Measurements from ENCODE around the gene MORN1. TPM values are rescaled to one million over a fixed set of nuclear protein-coding genes. Genes with fewer than 3 reads are reported as not detected.
A peak's percentile ranks its signal among the peaks of the same experiment; 100 is the strongest.

Gene MORN1
- total and polyA plus RNA-seq, 10 of the 15 experiments (the other 5 are each of a cell fraction or from before 2014, with no cell fraction given) = 0.76 to 7.9 (median 5.5) TPM

GRCh38 chr1:2300004-2300771 lies 91.2 kb downstream of the MORN1 start (continued):
- TF ChIP-seq, protein P1, sequence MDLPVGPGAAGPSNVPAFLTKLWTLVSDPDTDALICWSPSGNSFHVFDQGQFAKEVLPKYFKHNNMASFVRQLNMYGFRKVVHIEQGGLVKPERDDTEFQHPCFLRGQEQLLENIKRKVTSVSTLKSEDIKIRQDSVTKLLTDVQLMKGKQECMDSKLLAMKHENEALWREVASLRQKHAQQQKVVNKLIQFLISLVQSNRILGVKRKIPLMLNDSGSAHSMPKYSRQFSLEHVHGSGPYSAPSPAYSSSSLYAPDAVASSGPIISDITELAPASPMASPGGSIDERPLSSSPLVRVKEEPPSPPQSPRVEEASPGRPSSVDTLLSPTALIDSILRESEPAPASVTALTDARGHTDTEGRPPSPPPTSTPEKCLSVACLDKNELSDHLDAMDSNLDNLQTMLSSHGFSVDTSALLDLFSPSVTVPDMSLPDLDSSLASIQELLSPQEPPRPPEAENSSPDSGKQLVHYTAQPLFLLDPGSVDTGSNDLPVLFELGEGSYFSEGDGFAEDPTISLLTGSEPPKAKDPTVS (IDR thresholded peaks at IDR 0.05; ENCODE audit: low read depth, low read length) = no peak
- no peak for TF ChIP-seq ZNF217 (IDR thresholded peaks at IDR 0.05)
- peak; percentile 93 to 94 for TF ChIP-seq BHLHE40 (IDR thresholded peaks at IDR 0.05; ENCODE audit: borderline replicate concordance in 1 of 2, low read depth in 2 of 2, low read length in 1 of 2)
- no peak for TF ChIP-seq RCOR1 (conservative IDR thresholded peaks at IDR 0.05; ENCODE audit: low read depth, low read length)
- TF ChIP-seq TCF7 (IDR thresholded peaks at IDR 0.05; ENCODE audit: borderline replicate concordance) = no peak
- no peak for TF ChIP-seq POU2F2 (IDR thresholded peaks at IDR 0.05; ENCODE audit: borderline replicate concordance, low read depth, low read length)
- TF ChIP-seq SKIL (IDR thresholded peaks at IDR 0.05; ENCODE audit: low read depth, poor library complexity, severe bottlenecking) = peak; percentile 98
- TF ChIP-seq, protein P2, sequence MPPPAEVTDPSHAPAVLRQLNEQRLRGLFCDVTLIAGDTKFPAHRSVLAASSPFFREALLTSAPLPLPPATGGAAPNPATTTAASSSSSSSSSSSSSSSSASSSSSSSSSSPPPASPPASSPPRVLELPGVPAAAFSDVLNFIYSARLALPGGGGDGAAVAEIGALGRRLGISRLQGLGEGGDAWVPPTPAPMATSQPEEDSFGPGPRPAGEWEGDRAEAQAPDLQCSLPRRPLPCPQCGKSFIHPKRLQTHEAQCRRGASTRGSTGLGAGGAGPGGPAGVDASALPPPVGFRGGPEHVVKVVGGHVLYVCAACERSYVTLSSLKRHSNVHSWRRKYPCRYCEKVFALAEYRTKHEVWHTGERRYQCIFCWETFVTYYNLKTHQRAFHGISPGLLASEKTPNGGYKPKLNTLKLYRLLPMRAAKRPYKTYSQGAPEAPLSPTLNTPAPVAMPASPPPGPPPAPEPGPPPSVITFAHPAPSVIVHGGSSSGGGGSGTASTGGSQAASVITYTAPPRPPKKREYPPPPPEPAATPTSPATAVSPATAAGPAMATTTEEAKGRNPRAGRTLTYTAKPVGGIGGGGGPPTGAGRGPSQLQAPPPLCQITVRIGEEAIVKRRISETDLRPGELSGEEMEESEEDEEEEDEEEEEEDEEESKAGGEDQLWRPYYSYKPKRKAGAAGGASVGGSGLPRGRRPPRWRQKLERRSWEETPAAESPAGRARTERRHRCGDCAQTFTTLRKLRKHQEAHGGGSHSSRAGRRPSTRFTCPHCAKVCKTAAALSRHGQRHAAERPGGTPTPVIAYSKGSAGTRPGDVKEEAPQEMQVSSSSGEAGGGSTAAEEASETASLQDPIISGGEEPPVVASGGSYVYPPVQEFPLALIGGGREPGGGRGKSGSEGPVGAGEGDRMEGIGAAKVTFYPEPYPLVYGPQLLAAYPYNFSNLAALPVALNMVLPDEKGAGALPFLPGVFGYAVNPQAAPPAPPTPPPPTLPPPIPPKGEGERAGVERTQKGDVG (CRISPR knock-in tag; IDR thresholded peaks at IDR 0.05) = no peak
- TF ChIP-seq HCFC1 (IDR thresholded peaks at IDR 0.05; ENCODE audit: low read length) = no peak
- peak; percentile 50 for TF ChIP-seq NR2F1 (conservative IDR thresholded peaks at IDR 0.05)
- no peak; the same call in 1 of the 2 replicates for TF ChIP-seq GATAD2B (conservative IDR thresholded peaks at IDR 0.05; ENCODE audit: low read depth)
- TF ChIP-seq POLR2A (IDR thresholded peaks at IDR 0.05; ENCODE audit: low read depth, low read length) = peak; percentile 68; the same call in 1 of the 2 replicates
- no peak for TF ChIP-seq ZBTB33 (IDR thresholded peaks at IDR 0.05)
- TF ChIP-seq, protein P3, sequence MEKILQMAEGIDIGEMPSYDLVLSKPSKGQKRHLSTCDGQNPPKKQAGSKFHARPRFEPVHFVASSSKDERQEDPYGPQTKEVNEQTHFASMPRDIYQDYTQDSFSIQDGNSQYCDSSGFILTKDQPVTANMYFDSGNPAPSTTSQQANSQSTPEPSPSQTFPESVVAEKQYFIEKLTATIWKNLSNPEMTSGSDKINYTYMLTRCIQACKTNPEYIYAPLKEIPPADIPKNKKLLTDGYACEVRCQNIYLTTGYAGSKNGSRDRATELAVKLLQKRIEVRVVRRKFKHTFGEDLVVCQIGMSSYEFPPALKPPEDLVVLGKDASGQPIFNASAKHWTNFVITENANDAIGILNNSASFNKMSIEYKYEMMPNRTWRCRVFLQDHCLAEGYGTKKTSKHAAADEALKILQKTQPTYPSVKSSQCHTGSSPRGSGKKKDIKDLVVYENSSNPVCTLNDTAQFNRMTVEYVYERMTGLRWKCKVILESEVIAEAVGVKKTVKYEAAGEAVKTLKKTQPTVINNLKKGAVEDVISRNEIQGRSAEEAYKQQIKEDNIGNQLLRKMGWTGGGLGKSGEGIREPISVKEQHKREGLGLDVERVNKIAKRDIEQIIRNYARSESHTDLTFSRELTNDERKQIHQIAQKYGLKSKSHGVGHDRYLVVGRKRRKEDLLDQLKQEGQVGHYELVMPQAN (conservative IDR thresholded peaks at IDR 0.05) = 0 out of 2 replicates have a peak, but pooled peaks have one; percentile 10
- no peak for TF ChIP-seq YY1 (IDR thresholded peaks at IDR 0.05; ENCODE audit: low read depth, low read length)
- TF ChIP-seq HDAC6 (IDR thresholded peaks at IDR 0.05; ENCODE audit: unreplicated experiment) = no peak
- no peak for TF ChIP-seq PAX8 (IDR thresholded peaks at IDR 0.05)
- peak; percentile 91 for TF ChIP-seq MEF2B (IDR thresholded peaks at IDR 0.05; ENCODE audit: partially characterized antibody, poor library complexity, severe bottlenecking)
- no peak for TF ChIP-seq FOXM1 (IDR thresholded peaks at IDR 0.05; ENCODE audit: low read depth, low read length)

Measured in GM12878 (cell line).